ENCODE results near the gene UBE4B.

The UBE4B gene

GRCh38 chr1:10160907-10161490 lies 128.2 kb downstream of the UBE4B start:
- Histone ChIP-seq H3K36me3 (ENCODE audit: control insufficient read depth, insufficient read depth, low read length) (no peaks in the 10 kb centered on the region), H3K9me3 (ENCODE audit: control insufficient read depth, low read length) (no peaks in the 10 kb centered on the region), H3K4me3 (ENCODE audit: low read depth, low read length) (no peak overlapping the region), H3K9ac (no peak overlapping the region), H3K27ac (no peak overlapping the region), H3K4me2 (ENCODE audit: low read length) (no peak overlapping the region), H2AFZ (no peak overlapping the region), H3K4me1 (no peaks in the 10 kb centered on the region), H3K27me3 (ENCODE audit: control insufficient read depth, insufficient read depth, low read length) (no peaks in the 10 kb centered on the region), H3K79me2 (no peaks in the 10 kb centered on the region)
- no peak for TF ChIP-seq CTCF (IDR thresholded peaks at IDR 0.05)

GRCh38 chr1:10161541-10162290 lies 129.0 kb downstream of the UBE4B start:
- Histone ChIP-seq H3K27me3 (ENCODE audit: control insufficient read depth, insufficient read depth, low read length) (no peaks in the 10 kb centered on the region), H3K4me2 (ENCODE audit: low read length) (no peak overlapping the region), H2AFZ (no peak overlapping the region), H3K9me3 (ENCODE audit: control insufficient read depth, low read length) (no peaks in the 10 kb centered on the region), H3K27ac (no peak overlapping the region), H3K79me2 (no peaks in the 10 kb centered on the region), H3K4me3 (ENCODE audit: low read depth, low read length) (no peak overlapping the region), H3K36me3 (ENCODE audit: control insufficient read depth, insufficient read depth, low read length) (no peaks in the 10 kb centered on the region), H3K4me1 (no peaks in the 10 kb centered on the region), H3K9ac (no peak overlapping the region)
- TF ChIP-seq CTCF (IDR thresholded peaks at IDR 0.05), result no peak

GRCh38 chr1:10168912-10169514 lies 136.3 kb downstream of the UBE4B start:
- H3K4me2 ChIP-seq (ENCODE audit: low read length), result no peak overlapping the region
- H3K4me3 ChIP-seq (ENCODE audit: low read depth, low read length), result no peak overlapping the region
- TF ChIP-seq CTCF (IDR thresholded peaks at IDR 0.05), result no peak
- no peaks in the 10 kb centered on the region for H3K79me2 ChIP-seq
- no peaks in the 10 kb centered on the region for H3K4me1 ChIP-seq
- H3K9ac ChIP-seq, result no peak overlapping the region
- no peak overlapping the region for H2AFZ ChIP-seq
- no peaks in the 10 kb centered on the region for H3K9me3 ChIP-seq (ENCODE audit: control insufficient read depth, low read length)
- H3K27me3 ChIP-seq (ENCODE audit: control insufficient read depth, insufficient read depth, low read length), result no peaks in the 10 kb centered on the region
- H3K27ac ChIP-seq, result no peak overlapping the region
- H3K36me3 ChIP-seq (ENCODE audit: control insufficient read depth, insufficient read depth, low read length), result no peaks in the 10 kb centered on the region

- Histone ChIP-seq H3K27ac (no peak overlapping the region), H3K9ac (no peak overlapping the region), H3K4me2 (ENCODE audit: low read length) (no peak overlapping the region), H3K36me3 (ENCODE audit: control insufficient read depth, insufficient read depth, low read length) (no peaks in the 10 kb centered on the region), H2AFZ (no peak overlapping the region), H3K79me2 (no peaks in the 10 kb centered on the region), H3K4me1 (no peaks in the 10 kb centered on the region), H3K9me3 (ENCODE audit: control insufficient read depth, low read length) (no peaks in the 10 kb centered on the region), H3K27me3 (ENCODE audit: control insufficient read depth, insufficient read depth, low read length) (no peaks in the 10 kb centered on the region), H3K4me3 (ENCODE audit: low read depth, low read length) (no peak overlapping the region)
- TF ChIP-seq CTCF (IDR thresholded peaks at IDR 0.05), result no peak
Observed at GRCh38 chr1:10170239-10170574, 137.4 kb downstream of the UBE4B start.
